Parathyroid adenoma (tissue), 2 donors: Measurements from ENCODE around the gene C5orf52.

Experiments
- H2AFZ ChIP-seq: fragments of 300-600 bp; sonication (generic); one replicate; pipeline ENCODE4 v1.7.0; 2017; ENCODE audit warnings: antibody characterized with exemption, mild to moderate bottlenecking
- H3K27ac ChIP-seq: fragments of 300-600 bp; sonication (generic); one replicate; pipeline ENCODE4 v1.7.0; 2017
- H3K27me3 ChIP-seq: fragments of 300-600 bp; sonication (generic); one replicate; pipeline ENCODE4 v1.7.0; 2017; ENCODE audit warnings: low read length; ENCODE audit not compliant: control insufficient read depth, insufficient read depth
- H3K36me3 ChIP-seq: fragments of 300-600 bp; sonication (generic); one replicate; pipeline ENCODE4 v1.7.0; 2017; ENCODE audit warnings: low read length; ENCODE audit not compliant: control insufficient read depth, insufficient read depth
- H3K4me1 ChIP-seq: fragments of 300-600 bp; sonication (generic); one replicate; pipeline ENCODE4 v1.7.0; 2017; ENCODE audit warnings: control low read depth
- H3K4me2 ChIP-seq: fragments of 300-600 bp; sonication (generic); one replicate; pipeline ENCODE4 v1.7.0; 2017; ENCODE audit warnings: low read length
- H3K4me3 ChIP-seq: fragments of 300-600 bp; sonication (generic); one replicate; pipeline ENCODE4 v1.7.0; 2017; ENCODE audit warnings: low read depth, low read length
- H3K79me2 ChIP-seq: fragments of 300-600 bp; sonication (generic); one replicate; pipeline ENCODE4 v1.7.0; 2017; ENCODE audit warnings: control low read depth
- H3K9ac ChIP-seq: fragments of 300-600 bp; sonication (generic); one replicate; pipeline ENCODE4 v1.7.0; 2017; ENCODE audit warnings: mild to moderate bottlenecking
- H3K9me3 ChIP-seq: fragments of 300-600 bp; sonication (generic); one replicate; pipeline ENCODE4 v1.7.0; 2017; ENCODE audit warnings: low read length; ENCODE audit not compliant: control insufficient read depth
- TF ChIP-seq, protein P1 (sequence below): fragments of 300-600 bp; sonication (generic); IDR thresholded peaks from one replicate; pipeline ENCODE4 v1.7.0; 2017; ENCODE audit warnings: antibody characterized with exemption, mild to moderate bottlenecking
- donor health status: primary hyperparathyroidism.

The C5orf52 gene

DNA sequence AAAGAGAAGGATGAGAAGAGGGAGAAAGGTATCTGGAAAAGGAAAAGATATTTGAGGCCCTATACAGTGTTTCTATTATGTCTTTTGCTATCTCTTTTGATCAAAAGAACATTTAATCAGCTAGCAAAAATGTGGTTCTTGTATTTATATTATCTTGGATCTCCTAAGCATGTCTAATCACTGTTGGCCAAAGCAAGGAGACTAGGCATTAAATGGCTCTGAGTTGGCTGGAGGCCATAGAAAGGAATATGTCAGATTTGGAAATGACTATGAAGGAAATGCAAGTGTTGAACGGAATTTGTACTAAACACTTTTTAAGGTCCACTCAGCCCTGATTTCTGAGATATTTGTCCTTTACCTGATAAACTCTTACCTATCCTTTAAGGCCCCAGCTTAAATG is 37.5 kb downstream of the C5orf52 start:
- TF ChIP-seq, protein P1, sequence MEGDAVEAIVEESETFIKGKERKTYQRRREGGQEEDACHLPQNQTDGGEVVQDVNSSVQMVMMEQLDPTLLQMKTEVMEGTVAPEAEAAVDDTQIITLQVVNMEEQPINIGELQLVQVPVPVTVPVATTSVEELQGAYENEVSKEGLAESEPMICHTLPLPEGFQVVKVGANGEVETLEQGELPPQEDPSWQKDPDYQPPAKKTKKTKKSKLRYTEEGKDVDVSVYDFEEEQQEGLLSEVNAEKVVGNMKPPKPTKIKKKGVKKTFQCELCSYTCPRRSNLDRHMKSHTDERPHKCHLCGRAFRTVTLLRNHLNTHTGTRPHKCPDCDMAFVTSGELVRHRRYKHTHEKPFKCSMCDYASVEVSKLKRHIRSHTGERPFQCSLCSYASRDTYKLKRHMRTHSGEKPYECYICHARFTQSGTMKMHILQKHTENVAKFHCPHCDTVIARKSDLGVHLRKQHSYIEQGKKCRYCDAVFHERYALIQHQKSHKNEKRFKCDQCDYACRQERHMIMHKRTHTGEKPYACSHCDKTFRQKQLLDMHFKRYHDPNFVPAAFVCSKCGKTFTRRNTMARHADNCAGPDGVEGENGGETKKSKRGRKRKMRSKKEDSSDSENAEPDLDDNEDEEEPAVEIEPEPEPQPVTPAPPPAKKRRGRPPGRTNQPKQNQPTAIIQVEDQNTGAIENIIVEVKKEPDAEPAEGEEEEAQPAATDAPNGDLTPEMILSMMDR = no peak
- no peak overlapping the region for H3K4me2 ChIP-seq
- H3K4me1 ChIP-seq = no peaks in the 10 kb centered on the region
- no peak overlapping the region for H3K4me3 ChIP-seq
- no peak overlapping the region for H3K27ac ChIP-seq
- no peaks in the 10 kb centered on the region for H3K27me3 ChIP-seq
- H3K36me3 ChIP-seq = no peaks in the 10 kb centered on the region
- no peaks in the 10 kb centered on the region for H3K9me3 ChIP-seq
- H3K9ac ChIP-seq = no peak overlapping the region
- H2AFZ ChIP-seq = no peak overlapping the region
- H3K79me2 ChIP-seq = no peaks in the 10 kb centered on the region

DNA sequence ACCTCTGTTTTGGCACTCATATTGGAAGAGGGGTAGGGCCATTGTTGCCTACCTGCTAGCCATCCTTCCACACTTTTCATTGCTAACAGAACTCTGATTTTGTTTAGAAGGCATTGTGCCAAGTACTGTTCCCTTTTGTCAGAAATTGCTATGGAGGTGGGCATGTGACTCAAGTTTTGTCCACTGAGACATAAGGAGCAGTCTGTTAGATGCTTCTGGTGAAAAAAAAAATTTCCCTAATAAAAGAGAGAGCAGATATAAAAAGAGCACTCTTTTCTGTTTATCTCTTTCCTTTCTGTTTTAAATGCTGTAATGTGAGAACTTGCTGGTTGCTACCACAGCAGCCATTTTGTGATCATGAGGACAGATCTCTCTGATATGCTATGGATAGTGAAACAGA is 38.0 kb downstream of the C5orf52 start:
- no peaks in the 10 kb centered on the region for H3K4me1 ChIP-seq
- no peak overlapping the region for H3K4me3 ChIP-seq
- H3K27ac ChIP-seq = no peak overlapping the region
- TF ChIP-seq, protein P1 = no peak
- H3K36me3 ChIP-seq = no peaks in the 10 kb centered on the region
- no peaks in the 10 kb centered on the region for H3K79me2 ChIP-seq
- H3K27me3 ChIP-seq = no peaks in the 10 kb centered on the region
- no peak overlapping the region for H2AFZ ChIP-seq
- H3K9ac ChIP-seq = no peak overlapping the region
- no peaks in the 10 kb centered on the region for H3K9me3 ChIP-seq
- no peak overlapping the region for H3K4me2 ChIP-seq

DNA sequence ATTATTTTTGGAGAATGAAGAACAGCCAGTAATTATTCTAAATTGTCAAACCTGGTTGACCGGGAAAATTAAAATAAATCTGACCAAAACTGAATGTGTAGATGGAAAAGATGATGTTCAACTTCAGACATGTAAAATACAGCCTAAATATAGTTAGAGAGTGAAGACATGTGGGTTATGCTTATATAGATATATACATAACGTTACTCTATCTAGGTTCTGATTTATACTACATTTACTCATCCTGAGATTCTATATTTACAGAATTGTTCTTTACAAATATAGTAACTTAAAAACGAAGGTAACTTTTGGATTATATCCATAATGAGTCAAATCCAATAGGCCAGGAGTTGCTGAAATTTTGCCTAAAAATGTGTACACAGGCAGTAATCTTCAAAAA is 39.1 kb downstream of the C5orf52 start:
- Histone ChIP-seq H3K4me3 (no peak overlapping the region), H3K9ac (no peak overlapping the region), H3K79me2 (no peaks in the 10 kb centered on the region), H3K27ac (no peak overlapping the region), H3K27me3 (no peaks in the 10 kb centered on the region), H3K4me2 (no peak overlapping the region), H2AFZ (no peak overlapping the region), H3K4me1 (no peaks in the 10 kb centered on the region), H3K36me3 (no peaks in the 10 kb centered on the region), H3K9me3 (no peaks in the 10 kb centered on the region)
- TF ChIP-seq, protein P1 = no peak

DNA sequence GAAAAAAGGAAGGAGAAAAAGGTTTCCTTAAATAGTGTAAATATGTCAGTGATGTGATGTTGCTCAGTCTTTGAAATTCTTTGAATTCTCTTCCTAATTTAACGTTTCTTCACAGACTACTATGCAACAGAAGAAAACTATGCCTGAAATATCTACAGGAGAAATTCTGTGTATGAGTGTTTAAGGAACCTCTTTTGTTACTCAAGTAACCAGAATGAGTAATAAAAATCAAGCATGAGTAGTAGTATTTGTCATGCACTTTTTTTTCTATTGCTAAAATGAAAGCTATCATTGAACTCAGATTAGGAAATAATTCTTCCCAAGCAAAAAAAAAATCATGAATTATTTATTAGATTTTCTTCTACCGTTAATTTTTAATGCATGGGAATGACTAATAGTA is 39.5 kb downstream of the C5orf52 start:
- H3K4me2 ChIP-seq = no peak overlapping the region

More for the DNA sequence above, 39.5 kb downstream of the C5orf52 start:
- no peaks in the 10 kb centered on the region for H3K4me1 ChIP-seq
- no peak overlapping the region for H3K27ac ChIP-seq
- TF ChIP-seq, protein P1 = no peak
- no peaks in the 10 kb centered on the region for H3K79me2 ChIP-seq
- no peak overlapping the region for H3K9ac ChIP-seq
- no peaks in the 10 kb centered on the region for H3K9me3 ChIP-seq
- H2AFZ ChIP-seq = no peak overlapping the region
- H3K4me3 ChIP-seq = no peak overlapping the region
- H3K27me3 ChIP-seq = no peaks in the 10 kb centered on the region
- no peaks in the 10 kb centered on the region for H3K36me3 ChIP-seq
